ENCODE measurements around the gene PITPNC1. TPM values are rescaled to one million over a fixed set of nuclear protein-coding genes. Genes with fewer than 3 reads are reported as not detected.
A peak's percentile ranks its signal among the peaks of the same experiment; 100 is the strongest.
"Not testable (repeated sequence)": the region's sequence is repeated elsewhere in the genome, so short reads cannot be mapped to it uniquely, and the experiment has no call there.

The PITPNC1 gene
- total RNA-seq (10 to 100 TPM; 68.4 to 71.2 TPM), polyA plus RNA-seq (100 to 1,000 TPM; 109 to 124 TPM)

DNA sequence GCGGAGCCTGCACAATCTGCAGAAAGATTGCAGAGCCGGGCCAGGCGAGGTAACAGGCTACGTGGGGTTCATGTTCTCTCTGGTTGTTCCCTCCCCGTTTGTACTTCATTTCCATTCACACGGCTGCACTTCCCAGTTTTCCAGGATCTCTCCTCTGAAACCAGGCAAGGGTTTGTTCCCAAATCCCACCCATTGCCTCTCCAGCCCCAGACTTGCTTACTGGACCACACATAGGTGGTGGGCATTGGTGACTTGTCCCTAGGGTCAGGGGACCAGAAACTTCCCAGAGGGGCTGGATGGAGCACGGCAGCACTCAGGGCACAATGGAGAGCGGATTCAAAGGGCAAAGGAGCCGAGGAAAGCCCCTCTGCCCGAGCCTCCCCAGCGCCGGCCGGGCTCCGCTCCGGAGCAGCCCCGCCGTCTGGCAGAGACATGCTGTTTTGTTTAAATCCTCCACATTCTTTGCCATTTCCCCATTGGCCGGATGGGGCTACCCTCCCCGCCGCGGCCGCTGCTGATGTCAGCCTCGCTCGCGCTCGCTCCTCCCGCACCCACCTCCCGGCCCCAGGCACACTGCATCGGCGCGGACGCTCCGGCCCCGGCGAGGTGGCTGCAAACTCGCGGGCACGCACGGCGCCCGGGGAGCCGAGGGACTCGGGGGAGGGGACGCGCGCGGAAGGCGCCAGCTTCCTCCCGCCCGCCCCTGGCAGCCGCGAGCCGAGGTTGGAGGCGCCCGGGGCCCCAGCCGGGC lies at the start of gene PITPNC1:
Gene PITPNC1, plus strand, starts transcription at position 545 of the 751 bp plus-strand sequence.
- ChIA-PET POLR2A (ENCODE audit: partially characterized antibody) (interaction anchor here (1.0 to 9.1 kb wide), 14 partner anchors 11 to 341 kb away, joined by 3 to 258 read pairs (median 48); partner anchors contain the start of genes NOL11 and PSMD12), CTCF (ENCODE audit: partially characterized antibody) (interaction anchor here (0.7 to 29.3 kb wide), 18 partner anchors 9 to 341 kb away, joined by 3 to 605 read pairs (median 21); partner anchors contain the start of genes NOL11 and PSMD12)
- Histone ChIP-seq H3K4me1 (ENCODE audit: insufficient read depth, low read length) (peaks cover 50% of the 10 kb centered on the region), H3K9me3 (ENCODE audit: control insufficient read depth in 1 of 2, low read length in 2 of 2) (no peaks in the 10 kb centered on the region), H3K4me3 (ENCODE audit: low read length in 2 of 2) (peak within 1 kb of the TSS; percentile 81 to 83), H3K36me3 (ENCODE audit: insufficient read depth, low read length) (no peaks in the 10 kb centered on the region), H3K27me3 (ENCODE audit: insufficient read depth, low read length) (no peaks in the 10 kb centered on the region), H3K27ac (ENCODE audit: low read depth, low read length) (peak within 1 kb of the TSS; percentile 78)
- peak within 1 kb of the TSS; percentile 86 to 94 (median 92) for H3K27ac Mint-ChIP-seq
- DNase-seq, result peak; percentile 86 to 91 (median 87)
- H3K27me3 Mint-ChIP-seq, result no peaks in the 10 kb centered on the region
- peak within 1 kb of the TSS; percentile 89 to 98 (median 92) for H3K4me3 Mint-ChIP-seq
- intact Hi-C loops (cut with micrococcal nuclease), result loop anchor here (5.0 kb wide), 2 partner anchors 45 to 450 kb away; partner anchors contain the start of gene BPTF
- H3K36me3 Mint-ChIP-seq, result peaks cover 9 to 19% of the 10 kb centered on the region in 2 donors
- H3K9me3 Mint-ChIP-seq, result peaks cover 0 to 6% (median 0%) of the 10 kb centered on the region in 8 donors
- H3K4me1 Mint-ChIP-seq, result peaks cover 29 to 51% (median 36%) of the 10 kb centered on the region in 4 donors

DNA sequence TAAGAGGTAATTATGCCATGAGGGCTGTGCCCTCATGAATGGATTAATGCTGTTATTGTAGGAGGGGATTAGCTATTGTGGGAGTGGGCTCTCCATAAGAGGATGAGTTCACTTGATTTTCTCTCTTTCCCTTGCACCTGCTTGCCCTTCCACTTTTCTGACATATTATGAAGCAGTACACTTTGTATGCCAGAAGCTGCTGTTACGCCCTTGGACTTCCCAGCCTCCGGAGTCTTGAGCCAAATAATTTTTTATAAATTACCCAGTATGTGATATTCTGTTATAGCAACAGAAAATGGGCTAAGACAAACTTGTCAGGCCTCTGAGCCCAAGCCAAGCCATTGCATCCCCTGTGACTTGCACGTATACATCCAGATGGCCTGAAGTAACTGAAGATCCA lies 49.1 kb upstream of the PITPNC1 start:
- CTCF ChIA-PET (ENCODE audit: partially characterized antibody), result no interaction called here
- H3K4me1 Mint-ChIP-seq, result no peaks in the 10 kb centered on the region

DNA sequence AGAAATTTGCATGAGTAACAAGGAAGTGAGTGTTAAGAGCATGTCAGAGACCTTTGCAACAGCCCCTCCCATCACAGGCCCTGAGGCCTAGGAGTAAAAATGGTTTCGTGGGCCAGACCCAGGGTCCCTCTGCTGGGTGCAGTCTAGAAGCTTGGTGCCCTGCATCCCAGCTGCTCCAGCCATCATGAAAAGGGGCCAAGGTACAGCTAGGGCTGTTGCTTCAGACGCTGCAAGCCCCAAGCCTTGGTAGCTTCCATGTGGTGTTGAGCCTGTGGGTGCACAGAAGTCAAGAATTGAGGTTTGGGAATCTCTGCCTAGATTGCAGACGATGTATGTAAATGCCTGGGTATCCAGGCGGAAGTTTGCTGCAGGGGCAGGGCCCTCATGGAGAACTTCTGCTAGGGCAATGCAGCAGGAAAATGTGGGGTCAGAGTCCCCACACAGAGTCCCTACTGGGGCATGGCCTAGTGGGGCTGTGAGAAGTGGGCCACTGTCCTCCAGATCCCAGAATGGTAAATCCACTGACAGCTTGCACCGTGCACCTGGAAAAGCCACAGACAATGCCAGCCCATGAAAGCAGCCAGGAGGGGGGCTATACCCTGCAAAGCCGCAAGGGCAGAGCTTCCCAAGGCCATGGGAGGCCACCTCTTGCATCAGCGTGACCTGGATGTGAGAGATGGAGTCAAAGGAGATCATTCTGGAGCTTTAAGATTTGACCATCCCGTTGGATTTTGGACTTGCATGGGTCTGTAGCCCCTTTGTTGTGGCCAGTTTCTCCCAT lies 45.5 kb upstream of the PITPNC1 start:
- H3K27ac Mint-ChIP-seq; POLR2A ChIA-PET (ENCODE audit: partially characterized antibody); DNase-seq; H3K9me3 Mint-ChIP-seq; H3K36me3 Mint-ChIP-seq; H3K4me1 ChIP-seq (ENCODE audit: insufficient read depth, low read length); H3K27ac ChIP-seq (ENCODE audit: low read depth, low read length); H3K4me3 ChIP-seq (ENCODE audit: low read length in 2 of 2); H3K4me3 Mint-ChIP-seq; H3K4me1 Mint-ChIP-seq; H3K27me3 ChIP-seq (ENCODE audit: insufficient read depth, low read length); H3K27me3 Mint-ChIP-seq; CTCF ChIA-PET (ENCODE audit: partially characterized antibody); intact Hi-C loops (cut with micrococcal nuclease); H3K9me3 ChIP-seq (ENCODE audit: control insufficient read depth in 1 of 2, low read length in 2 of 2); H3K36me3 ChIP-seq (ENCODE audit: insufficient read depth, low read length): not testable (repeated sequence)

More for the DNA sequence above, 49.1 kb upstream of the PITPNC1 start:
- Histone ChIP-seq H3K9me3 (ENCODE audit: control insufficient read depth in 1 of 2, low read length in 2 of 2) (no peaks in the 10 kb centered on the region), H3K4me3 (ENCODE audit: low read length in 2 of 2) (no peak overlapping the region), H3K27ac (ENCODE audit: low read depth, low read length) (no peak overlapping the region), H3K4me1 (ENCODE audit: insufficient read depth, low read length) (no peaks in the 10 kb centered on the region), H3K27me3 (ENCODE audit: insufficient read depth, low read length) (no peaks in the 10 kb centered on the region), H3K36me3 (ENCODE audit: insufficient read depth, low read length) (no peaks in the 10 kb centered on the region)
- DNase-seq, result no peak
- Mint-ChIP-seq H3K9me3 (peaks cover 0 to 7% (median 0%) of the 10 kb centered on the region in 8 donors), H3K4me3 (no peak overlapping the region), H3K36me3 (no peaks in the 10 kb centered on the region), H3K27me3 (peaks cover 0 to 1% of the 10 kb centered on the region in 2 donors), H3K27ac (no peak overlapping the region)
- intact Hi-C loops (cut with micrococcal nuclease), result no loop called here
- POLR2A ChIA-PET (ENCODE audit: partially characterized antibody), result no interaction called here

DNA sequence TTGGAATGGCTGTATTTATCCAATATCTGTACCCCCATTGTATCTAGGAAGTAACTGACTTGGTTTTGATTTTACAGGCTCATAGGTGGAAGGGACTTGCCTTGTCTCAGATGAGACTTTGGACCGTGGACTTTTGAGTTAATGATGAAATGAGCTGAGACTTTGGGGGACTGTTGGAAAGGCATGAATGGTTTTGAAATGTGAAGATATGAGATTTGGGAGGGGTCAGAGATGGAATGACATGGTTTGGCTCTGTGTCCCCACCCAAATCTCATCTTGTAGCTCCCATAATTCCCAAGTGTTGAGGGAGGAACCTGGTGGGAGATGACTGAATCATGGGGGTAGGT lies 44.9 kb upstream of the PITPNC1 start:
- DNase-seq; H3K36me3 Mint-ChIP-seq; H3K4me1 ChIP-seq (ENCODE audit: insufficient read depth, low read length); H3K4me3 Mint-ChIP-seq; H3K36me3 ChIP-seq (ENCODE audit: insufficient read depth, low read length); H3K4me3 ChIP-seq (ENCODE audit: low read length in 2 of 2); H3K9me3 ChIP-seq (ENCODE audit: control insufficient read depth in 1 of 2, low read length in 2 of 2); H3K9me3 Mint-ChIP-seq; intact Hi-C loops (cut with micrococcal nuclease); POLR2A ChIA-PET (ENCODE audit: partially characterized antibody); H3K4me1 Mint-ChIP-seq; H3K27me3 ChIP-seq (ENCODE audit: insufficient read depth, low read length); H3K27ac ChIP-seq (ENCODE audit: low read depth, low read length); H3K27me3 Mint-ChIP-seq; CTCF ChIA-PET (ENCODE audit: partially characterized antibody): not testable (repeated sequence)
- peak overlapping the region in 3 of 7 donors; percentile 1 to 38 (median 26) for H3K27ac Mint-ChIP-seq

DNA sequence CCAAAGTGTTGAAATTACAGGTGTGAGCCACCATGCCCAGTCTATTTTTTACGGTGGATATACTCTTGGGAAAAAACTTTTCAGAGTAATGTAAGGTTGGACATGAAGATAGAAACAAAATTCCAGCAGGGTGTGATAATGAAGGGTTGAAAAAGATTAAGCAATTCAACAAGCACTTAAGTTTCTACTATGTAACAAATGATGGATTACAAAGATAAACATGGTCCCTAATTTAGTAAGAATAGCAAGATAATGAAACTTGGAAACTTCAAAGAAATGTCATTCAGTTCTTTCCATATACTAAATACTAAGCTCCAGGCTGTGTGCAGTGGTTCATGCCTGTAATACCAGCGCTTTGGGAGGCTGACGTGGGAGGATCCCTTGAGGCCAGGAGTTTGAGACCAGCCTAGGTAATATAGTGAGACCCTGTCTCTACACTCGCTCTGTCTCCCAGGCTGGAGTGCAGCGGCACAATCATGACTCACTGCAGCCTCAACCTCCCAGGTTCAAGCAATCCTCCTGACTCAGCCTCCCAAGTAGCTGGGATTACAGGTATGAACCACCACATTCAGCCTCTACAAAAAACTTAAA lies 41.7 kb upstream of the PITPNC1 start:
- H3K9me3 Mint-ChIP-seq, result no peaks in the 10 kb centered on the region
- CTCF ChIA-PET (ENCODE audit: partially characterized antibody), result interaction anchor here (1.4 kb wide), 1 partner anchor 114 kb away, joined by 4 read pairs; no protein-coding TSS in a partner anchor
- Histone ChIP-seq H3K4me1 (ENCODE audit: insufficient read depth, low read length) (no peaks in the 10 kb centered on the region), H3K4me3 (ENCODE audit: low read length in 2 of 2) (no peak overlapping the region), H3K9me3 (ENCODE audit: control insufficient read depth in 1 of 2, low read length in 2 of 2) (no peaks in the 10 kb centered on the region), H3K36me3 (ENCODE audit: insufficient read depth, low read length) (peaks cover 3% of the 10 kb centered on the region), H3K27ac (ENCODE audit: low read depth, low read length) (no peak overlapping the region), H3K27me3 (ENCODE audit: insufficient read depth, low read length) (no peaks in the 10 kb centered on the region)
- H3K4me1 Mint-ChIP-seq, result no peaks in the 10 kb centered on the region
- no peaks in the 10 kb centered on the region for H3K27me3 Mint-ChIP-seq
- H3K36me3 Mint-ChIP-seq, result peaks cover 10 to 11% of the 10 kb centered on the region in 2 donors
- no peak for DNase-seq
- POLR2A ChIA-PET (ENCODE audit: partially characterized antibody), result no interaction called here
- H3K27ac Mint-ChIP-seq, result no peak overlapping the region
- H3K4me3 Mint-ChIP-seq, result no peak overlapping the region
- intact Hi-C loops (cut with micrococcal nuclease), result no loop called here

DNA sequence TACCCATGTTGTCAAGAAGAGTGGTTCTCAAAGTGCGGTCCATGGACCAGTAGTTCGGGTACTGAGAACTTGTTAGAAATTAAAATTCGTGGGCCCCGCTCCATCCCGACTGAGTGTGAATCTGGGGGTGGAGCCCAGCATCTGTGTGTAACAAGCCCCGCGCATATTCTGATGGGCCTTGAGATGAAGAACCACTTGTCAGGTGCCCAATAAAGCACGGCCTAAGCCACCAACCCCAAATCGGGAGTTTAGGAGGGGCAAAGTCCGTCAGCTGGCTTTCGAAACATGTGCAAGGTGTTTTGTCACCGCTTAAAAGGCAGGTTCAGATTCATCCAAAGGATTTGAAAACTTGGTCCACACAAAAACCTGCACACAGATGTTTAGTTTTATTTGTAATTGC lies 40.2 kb upstream of the PITPNC1 start:
- Histone ChIP-seq H3K4me1 (ENCODE audit: insufficient read depth, low read length) (no peaks in the 10 kb centered on the region), H3K36me3 (ENCODE audit: insufficient read depth, low read length) (peaks cover 14% of the 10 kb centered on the region), H3K27me3 (ENCODE audit: insufficient read depth, low read length) (no peaks in the 10 kb centered on the region), H3K4me3 (ENCODE audit: low read length in 2 of 2) (no peak overlapping the region), H3K9me3 (ENCODE audit: control insufficient read depth in 1 of 2, low read length in 2 of 2) (no peaks in the 10 kb centered on the region), H3K27ac (ENCODE audit: low read depth, low read length) (no peak overlapping the region)
- H3K36me3 Mint-ChIP-seq, result peaks cover 21 to 24% of the 10 kb centered on the region in 2 donors
- ChIA-PET POLR2A (ENCODE audit: partially characterized antibody) (no interaction called here), CTCF (ENCODE audit: partially characterized antibody) (interaction anchor here (1.5 kb wide), 1 partner anchor 38 kb away, joined by 3 read pairs; no protein-coding TSS in a partner anchor)
- H3K27me3 Mint-ChIP-seq, result no peaks in the 10 kb centered on the region
- no peaks in the 10 kb centered on the region for H3K4me1 Mint-ChIP-seq
- H3K9me3 Mint-ChIP-seq, result no peaks in the 10 kb centered on the region
- H3K27ac Mint-ChIP-seq, result no peak overlapping the region
- intact Hi-C loops (cut with micrococcal nuclease), result no loop called here
- H3K4me3 Mint-ChIP-seq, result no peak overlapping the region
- no peak for DNase-seq

DNA sequence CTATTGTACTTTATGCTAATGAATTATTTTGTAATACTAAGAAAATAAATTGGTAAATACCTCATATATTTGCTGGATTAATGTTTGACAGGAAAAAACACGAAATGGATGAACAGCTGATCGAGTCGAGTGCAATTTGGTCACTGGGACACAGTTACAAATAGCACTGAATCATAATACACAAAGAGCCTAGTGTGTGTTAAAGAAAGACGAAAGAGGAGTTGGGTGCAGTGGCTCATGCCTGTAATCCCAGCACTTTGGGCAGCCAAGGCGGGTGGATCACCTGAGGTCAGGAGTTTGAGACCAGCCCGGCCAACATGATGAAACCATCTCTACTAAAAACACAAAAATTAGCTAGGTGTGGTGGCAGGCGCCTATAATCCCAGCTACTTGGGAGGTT lies 38.7 kb upstream of the PITPNC1 start:
- POLR2A ChIA-PET (ENCODE audit: partially characterized antibody); H3K9me3 ChIP-seq (ENCODE audit: control insufficient read depth in 1 of 2, low read length in 2 of 2); DNase-seq; H3K4me1 ChIP-seq (ENCODE audit: insufficient read depth, low read length); H3K27me3 Mint-ChIP-seq; intact Hi-C loops (cut with micrococcal nuclease); H3K27ac ChIP-seq (ENCODE audit: low read depth, low read length); H3K4me3 ChIP-seq (ENCODE audit: low read length in 2 of 2); H3K4me1 Mint-ChIP-seq; H3K9me3 Mint-ChIP-seq; H3K4me3 Mint-ChIP-seq; H3K27me3 ChIP-seq (ENCODE audit: insufficient read depth, low read length): not testable (repeated sequence)
- CTCF ChIA-PET (ENCODE audit: partially characterized antibody), result interaction anchor here (1.4 kb wide), 1 partner anchor 117 kb away, joined by 3 read pairs; no protein-coding TSS in a partner anchor
- H3K36me3 ChIP-seq (ENCODE audit: insufficient read depth, low read length), result peaks cover 24% of the 10 kb centered on the region
- Mint-ChIP-seq H3K36me3 (peaks cover 28 to 35% of the 10 kb centered on the region in 2 donors), H3K27ac (peak overlapping the region in 1 of 7 donors; percentile 53)

All from CD4-positive, alpha-beta memory T cell (primary cell).